Retinal pigment epithelial cell (primary cell): ENCODE data around the gene ZBTB46.

Experiments
- DNase-seq: peaks from one replicate; pipeline ENCODE4 v3.0.0-alpha.2; 2010; ENCODE audit warnings: low read depth
- H3K4me3 ChIP-seq: 2 replicates; pipeline ENCODE4 v1.5.1; 2011; ENCODE audit warnings: mild to moderate bottlenecking, low read length, control low read depth, moderate library complexity
- CTCF ChIP-seq: conservative IDR thresholded peaks from 2 replicates; pipeline ENCODE4 v1.5.1; 2011; ENCODE audit warnings: low read depth, low read length, control low read depth, inconsistent platforms

ZBTB46 gene

GRCh38 chr20:63848003-63848911 lies 17.2 kb upstream of the ZBTB46 start:
- no peak overlapping the region for H3K4me3 ChIP-seq
- no peak for DNase-seq
- no peak for TF ChIP-seq CTCF

DNA sequence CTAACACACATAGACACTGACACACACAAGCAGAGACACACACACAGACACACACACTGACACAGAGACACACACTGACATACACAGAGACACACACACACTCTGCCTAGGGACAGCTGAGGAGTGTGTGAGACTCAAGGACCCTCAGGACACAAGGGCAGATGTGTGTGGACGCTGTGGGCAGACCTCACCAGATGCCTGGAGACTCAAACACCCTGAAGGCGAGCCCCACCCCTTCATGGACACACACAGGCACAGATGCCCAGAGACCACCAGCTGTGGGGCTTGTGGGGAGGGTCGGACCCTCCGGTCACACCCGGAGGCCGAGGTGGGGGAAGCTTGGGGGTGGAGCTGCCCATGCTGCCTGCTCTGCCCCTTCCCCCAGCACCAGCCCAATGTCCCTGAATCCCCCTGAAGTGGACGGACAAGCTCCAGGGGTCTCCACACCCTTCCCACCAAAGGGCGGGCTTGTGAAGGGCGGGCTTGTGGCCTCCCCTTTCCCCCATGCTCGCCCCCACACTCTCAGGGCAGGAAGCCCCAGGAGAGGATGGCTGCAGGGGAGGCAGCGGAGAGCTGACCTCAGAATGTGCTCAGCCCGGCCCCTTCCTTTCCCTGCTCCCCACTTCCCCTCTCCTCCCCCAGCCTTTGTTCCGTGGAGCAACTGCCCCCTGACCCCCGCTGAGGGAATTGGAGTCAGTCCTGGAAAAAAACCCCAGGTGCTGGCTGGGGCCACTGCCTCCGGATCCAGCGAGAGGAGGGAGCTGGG lies 16.4 kb upstream of the ZBTB46 start:
- no peak for TF ChIP-seq CTCF
- DNase-seq, result no peak
- no peak overlapping the region for H3K4me3 ChIP-seq

GRCh38 chr20:63846888-63847236 lies 15.8 kb upstream of the ZBTB46 start:
- no peak overlapping the region for H3K4me3 ChIP-seq
- no peak for DNase-seq
- no peak for TF ChIP-seq CTCF

DNA sequence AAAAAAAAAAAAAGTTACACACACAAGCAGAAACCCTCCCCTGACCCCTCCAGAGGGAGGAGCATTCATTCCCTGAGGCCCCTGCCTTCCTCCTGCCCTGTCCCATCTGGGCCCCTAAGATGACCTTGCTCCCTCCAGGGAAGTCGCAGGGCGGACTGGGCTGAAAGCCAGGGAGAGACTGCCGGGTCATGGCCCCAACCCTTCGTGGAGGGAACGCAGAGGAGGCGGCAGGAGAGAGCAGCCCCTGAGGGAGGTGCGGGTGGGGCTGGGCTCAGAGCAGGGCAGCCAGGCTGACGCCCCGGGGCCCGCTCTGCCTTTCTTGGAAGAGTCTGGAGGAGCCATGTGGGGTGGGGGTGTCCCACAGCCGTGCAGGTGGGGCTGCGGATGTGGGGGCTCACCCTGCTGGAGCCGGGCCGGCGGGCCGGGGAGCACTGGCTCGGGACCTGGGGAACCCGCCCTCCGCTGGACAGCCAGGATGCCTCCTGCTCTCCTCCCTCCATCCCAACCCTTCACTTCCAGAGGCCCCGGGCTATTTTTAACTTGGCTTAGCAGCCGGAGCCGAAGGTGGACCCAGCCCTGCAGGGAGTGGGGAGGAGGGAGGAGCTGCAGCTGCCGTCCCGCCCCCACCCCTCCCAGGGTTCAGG lies 15.2 kb upstream of the ZBTB46 start:
- TF ChIP-seq CTCF, result no peak
- no peak for DNase-seq
- H3K4me3 ChIP-seq, result peak overlapping the region; percentile 20

- H3K4me3 ChIP-seq, result no peak overlapping the region
- no peak for DNase-seq
- TF ChIP-seq CTCF, result no peak
Measured at GRCh38 chr20:63844511-63844991, 13.5 kb upstream of the ZBTB46 start.

- no peak for TF ChIP-seq CTCF
- no peak for DNase-seq
- H3K4me3 ChIP-seq, result no peak overlapping the region
Measured at GRCh38 chr20:63843778-63844177, 12.7 kb upstream of the ZBTB46 start.
